ENCODE measurements around the gene COA8.

COA8 gene

DNA sequence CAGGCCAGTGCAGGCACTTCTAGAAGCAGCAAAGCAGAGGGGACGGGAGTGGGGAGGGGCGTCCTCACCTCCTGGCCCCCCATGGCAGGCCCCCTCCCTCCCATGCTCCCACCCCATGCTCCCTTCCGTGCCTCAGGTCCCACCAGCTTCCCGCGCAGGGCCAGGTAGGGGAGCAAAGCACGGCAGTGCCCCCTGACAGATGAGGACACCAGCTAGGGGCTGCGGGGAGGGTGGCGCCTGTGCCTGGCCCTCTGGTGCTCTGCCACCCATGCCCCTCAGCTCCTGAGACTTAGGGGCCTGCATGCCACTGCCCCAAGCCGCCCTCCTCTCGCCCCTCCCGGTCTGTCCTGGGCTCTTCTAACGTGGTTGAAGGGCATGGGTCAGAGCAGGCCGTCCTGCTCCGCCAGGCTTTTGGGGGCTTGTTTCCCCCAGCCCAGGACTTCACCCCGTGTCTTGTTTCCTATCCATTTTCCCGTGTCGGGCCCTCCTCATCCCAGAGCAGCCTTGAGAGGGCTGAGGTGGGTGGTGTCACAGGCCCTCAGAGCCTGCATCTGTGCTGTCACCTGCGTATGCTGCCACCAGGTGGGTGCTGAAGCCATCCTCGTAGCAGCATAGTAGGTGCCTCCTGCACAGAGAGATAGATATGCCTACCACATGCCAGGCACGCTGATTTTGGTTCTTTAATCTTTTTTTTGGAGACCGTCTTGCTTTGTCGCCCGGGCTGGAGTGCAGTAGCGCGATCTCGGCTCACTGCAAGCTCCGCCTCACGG lies 23.5 kb upstream of the COA8 start:
- DNase-seq (no peak), ATAC-seq (no peak)
- Mint-ChIP-seq H3K9me3 (no peaks in the 10 kb centered on the region), H3K27me3 (peaks cover 2% of the 10 kb centered on the region), H3K4me3 (no peak overlapping the region), H3K36me3 (ENCODE audit: low read depth) (no peaks in the 10 kb centered on the region), H3K27ac (no peak overlapping the region), H3K4me1 (no peaks in the 10 kb centered on the region)

DNA sequence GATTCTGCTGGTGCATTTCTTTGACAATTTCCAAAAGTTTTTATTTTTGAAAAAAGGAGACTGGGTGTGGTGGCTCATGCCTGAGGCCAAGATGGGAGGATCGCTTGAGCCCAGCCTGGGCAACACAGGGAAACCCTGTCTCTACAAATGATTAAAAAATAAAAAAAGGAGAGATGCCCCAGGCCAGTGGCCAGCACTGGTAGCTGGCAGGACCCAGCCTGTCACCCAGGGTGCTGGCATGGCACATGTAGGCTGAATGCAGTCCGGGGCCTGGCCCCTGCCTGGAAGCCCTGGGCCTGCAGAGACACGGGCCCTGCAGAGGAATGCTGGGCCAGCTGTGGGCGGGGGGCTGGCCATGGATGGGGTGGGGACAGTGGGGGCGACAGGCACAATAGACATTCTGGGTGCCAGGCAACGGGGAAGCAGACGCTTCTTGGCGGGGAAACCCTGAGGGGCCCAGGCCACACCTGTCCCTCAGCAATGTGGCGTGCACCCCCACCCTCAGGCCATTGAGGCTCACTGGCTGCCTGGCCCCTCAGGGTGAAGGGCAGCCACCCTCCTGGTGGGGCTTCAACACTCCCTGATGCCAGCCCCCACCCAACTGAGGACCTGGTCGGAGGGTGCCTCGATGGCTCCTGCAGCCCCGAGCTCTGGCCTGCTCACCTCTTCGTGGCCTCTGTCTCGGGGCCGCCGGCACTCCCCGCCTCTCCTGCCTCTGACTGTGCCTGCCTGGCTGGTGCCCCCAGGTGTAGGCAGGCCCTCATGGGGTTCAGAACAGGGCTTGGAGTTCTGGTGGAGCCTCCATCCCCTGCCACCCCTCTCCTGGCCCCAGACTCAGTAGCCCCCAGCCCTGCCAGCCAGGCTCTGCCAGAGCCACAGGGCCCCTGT lies 21.7 kb upstream of the COA8 start:
- Mint-ChIP-seq H3K9me3 (no peaks in the 10 kb centered on the region), H3K4me1 (no peaks in the 10 kb centered on the region), H3K27me3 (peaks cover 2% of the 10 kb centered on the region), H3K27ac (no peak overlapping the region), H3K4me3 (no peak overlapping the region), H3K36me3 (ENCODE audit: low read depth) (no peaks in the 10 kb centered on the region)
- no peak for ATAC-seq
- no peak for DNase-seq

DNA sequence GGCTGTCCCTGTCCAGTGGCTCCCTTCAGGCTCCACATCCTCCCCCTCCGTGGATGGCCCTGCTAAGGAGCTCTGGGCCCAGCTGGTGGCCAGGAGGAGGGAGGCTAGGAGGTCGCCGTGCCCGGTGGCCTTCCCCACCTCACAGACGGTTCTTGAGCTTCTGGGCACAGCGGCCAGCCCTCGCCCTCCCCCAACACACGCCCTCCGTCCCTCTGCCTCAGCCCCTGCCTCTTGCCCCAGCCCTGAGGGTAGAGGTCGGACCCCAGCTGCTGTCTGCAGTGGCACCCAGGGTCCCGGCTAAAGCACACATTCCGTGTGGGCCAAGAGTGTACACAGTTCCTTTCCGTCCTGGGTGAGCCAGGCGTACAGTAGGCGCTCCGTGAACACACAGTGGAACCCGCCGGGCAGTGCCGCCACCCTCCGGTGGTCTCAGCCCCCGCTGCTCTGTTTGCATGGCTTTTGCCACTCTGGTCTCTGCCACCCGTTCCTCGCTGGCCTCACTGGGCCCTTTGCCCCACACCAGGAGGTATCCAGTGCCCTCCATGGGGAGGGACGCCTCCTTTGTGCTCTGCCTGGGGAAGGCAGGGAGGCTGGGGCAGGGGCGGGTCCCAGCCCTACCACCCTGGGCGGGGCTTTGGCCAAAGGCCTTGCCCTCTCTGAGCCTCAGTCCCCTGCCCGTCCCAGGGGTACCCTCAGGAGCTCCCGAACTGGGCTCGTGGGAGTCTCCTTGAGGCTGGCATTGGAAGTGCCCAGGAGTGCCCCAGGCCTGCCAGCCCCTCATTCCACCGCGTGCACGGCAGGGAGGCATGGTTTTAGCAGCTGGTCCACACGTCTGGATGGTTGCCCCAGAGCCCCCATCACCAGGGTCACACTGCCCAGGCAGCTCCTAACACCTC lies 20.8 kb upstream of the COA8 start:
- H3K4me1 Mint-ChIP-seq, result no peaks in the 10 kb centered on the region
- DNase-seq, result no peak
- H3K27me3 Mint-ChIP-seq, result peaks cover 2% of the 10 kb centered on the region
- H3K27ac Mint-ChIP-seq, result no peak overlapping the region
- no peak for ATAC-seq
- H3K36me3 Mint-ChIP-seq (ENCODE audit: low read depth), result no peaks in the 10 kb centered on the region
- H3K9me3 Mint-ChIP-seq, result no peaks in the 10 kb centered on the region
- H3K4me3 Mint-ChIP-seq, result no peak overlapping the region

DNA sequence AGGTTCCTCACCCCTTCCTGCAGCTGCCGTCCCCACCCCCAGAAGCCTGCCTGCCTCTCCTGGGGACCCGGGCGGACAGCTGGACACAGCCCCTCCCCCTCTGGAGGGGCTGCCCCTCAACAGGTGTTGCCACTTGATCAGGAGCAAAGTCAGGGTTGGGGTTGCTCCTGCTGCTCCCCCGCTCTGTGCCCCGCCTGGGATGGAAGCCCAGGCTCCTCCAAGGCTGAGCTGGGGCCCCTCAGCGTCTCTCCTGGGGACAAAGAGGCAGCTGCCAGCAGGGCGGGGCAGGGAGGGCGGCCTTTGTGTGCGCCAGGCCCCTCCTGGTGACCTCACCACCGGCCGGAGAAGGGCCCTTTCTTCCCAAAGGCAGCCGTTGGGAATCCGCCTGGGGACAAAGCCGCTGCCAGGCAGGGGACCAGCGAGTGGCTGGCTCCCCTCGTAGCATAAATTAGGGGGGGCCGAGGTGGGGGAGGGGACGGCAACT lies 20.1 kb upstream of the COA8 start:
- H3K36me3 Mint-ChIP-seq (ENCODE audit: low read depth), result no peaks in the 10 kb centered on the region
- no peaks in the 10 kb centered on the region for H3K4me1 Mint-ChIP-seq
- no peak for ATAC-seq
- no peaks in the 10 kb centered on the region for H3K9me3 Mint-ChIP-seq
- no peak for DNase-seq
- peaks cover 2% of the 10 kb centered on the region for H3K27me3 Mint-ChIP-seq
- H3K4me3 Mint-ChIP-seq, result no peak overlapping the region
- H3K27ac Mint-ChIP-seq, result no peak overlapping the region

DNA sequence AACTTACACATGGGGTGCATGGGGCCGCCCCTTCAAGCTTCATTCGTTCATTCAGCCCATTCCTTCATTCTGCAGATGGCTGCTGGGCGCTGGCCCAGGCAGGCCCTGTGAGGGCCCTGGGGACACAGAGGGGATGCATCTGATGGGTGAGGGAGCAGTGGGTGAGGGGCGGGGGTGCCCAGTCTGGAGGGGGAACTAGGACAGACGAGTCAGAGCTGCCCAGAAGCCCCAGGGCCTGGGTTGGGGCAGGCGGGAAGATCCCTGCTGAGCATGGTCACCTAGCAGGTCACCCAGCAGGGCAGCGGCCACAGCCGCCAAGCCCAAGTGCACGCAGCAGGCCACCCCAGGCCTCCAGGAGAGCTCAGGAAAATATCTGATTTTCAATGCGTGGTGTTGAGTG lies 19.6 kb upstream of the COA8 start:
- no peaks in the 10 kb centered on the region for H3K36me3 Mint-ChIP-seq (ENCODE audit: low read depth)
- no peaks in the 10 kb centered on the region for H3K9me3 Mint-ChIP-seq
- peaks cover 2% of the 10 kb centered on the region for H3K27me3 Mint-ChIP-seq
- no peak for DNase-seq
- H3K27ac Mint-ChIP-seq, result no peak overlapping the region
- no peaks in the 10 kb centered on the region for H3K4me1 Mint-ChIP-seq
- no peak for ATAC-seq
- H3K4me3 Mint-ChIP-seq, result no peak overlapping the region

DNA sequence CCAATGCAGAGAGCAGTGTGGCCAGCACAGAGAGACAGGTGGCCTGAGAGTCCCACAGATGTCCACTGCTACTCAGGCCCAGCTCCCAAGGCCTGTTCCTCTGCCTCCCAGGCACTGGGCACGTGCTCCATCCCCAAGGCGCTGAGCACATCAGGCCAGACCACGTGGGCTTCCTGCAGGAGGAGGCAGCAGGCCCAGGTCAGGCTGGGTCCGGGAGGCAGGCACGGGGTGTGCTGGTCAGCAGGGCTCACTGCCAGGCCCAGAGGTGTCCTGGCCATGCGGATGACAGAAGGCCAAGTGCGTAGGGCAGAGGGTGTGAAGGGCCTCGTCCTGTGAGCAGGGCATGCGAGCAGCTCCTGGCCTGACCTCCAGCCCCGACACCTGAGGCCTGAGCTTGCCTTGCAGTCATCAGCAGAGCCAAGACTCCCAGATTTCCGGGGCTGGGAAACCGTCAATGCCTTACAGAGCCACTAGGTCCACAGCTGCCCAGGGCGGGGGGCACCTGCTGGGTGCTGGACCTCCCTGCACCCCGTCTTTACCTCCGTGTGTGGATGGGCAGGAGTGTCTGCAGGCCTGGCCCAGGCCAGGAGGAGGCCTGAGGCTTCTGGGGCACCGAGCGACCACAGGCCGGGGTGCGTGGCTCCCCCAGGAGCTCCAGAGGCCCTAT lies 18.9 kb upstream of the COA8 start:
- peaks cover 2% of the 10 kb centered on the region for H3K27me3 Mint-ChIP-seq
- no peaks in the 10 kb centered on the region for H3K4me1 Mint-ChIP-seq
- ATAC-seq (no peak), DNase-seq (no peak)
- no peaks in the 10 kb centered on the region for H3K36me3 Mint-ChIP-seq (ENCODE audit: low read depth)
- H3K9me3 Mint-ChIP-seq, result no peaks in the 10 kb centered on the region
- no peak overlapping the region for H3K4me3 Mint-ChIP-seq
- no peak overlapping the region for H3K27ac Mint-ChIP-seq

DNA sequence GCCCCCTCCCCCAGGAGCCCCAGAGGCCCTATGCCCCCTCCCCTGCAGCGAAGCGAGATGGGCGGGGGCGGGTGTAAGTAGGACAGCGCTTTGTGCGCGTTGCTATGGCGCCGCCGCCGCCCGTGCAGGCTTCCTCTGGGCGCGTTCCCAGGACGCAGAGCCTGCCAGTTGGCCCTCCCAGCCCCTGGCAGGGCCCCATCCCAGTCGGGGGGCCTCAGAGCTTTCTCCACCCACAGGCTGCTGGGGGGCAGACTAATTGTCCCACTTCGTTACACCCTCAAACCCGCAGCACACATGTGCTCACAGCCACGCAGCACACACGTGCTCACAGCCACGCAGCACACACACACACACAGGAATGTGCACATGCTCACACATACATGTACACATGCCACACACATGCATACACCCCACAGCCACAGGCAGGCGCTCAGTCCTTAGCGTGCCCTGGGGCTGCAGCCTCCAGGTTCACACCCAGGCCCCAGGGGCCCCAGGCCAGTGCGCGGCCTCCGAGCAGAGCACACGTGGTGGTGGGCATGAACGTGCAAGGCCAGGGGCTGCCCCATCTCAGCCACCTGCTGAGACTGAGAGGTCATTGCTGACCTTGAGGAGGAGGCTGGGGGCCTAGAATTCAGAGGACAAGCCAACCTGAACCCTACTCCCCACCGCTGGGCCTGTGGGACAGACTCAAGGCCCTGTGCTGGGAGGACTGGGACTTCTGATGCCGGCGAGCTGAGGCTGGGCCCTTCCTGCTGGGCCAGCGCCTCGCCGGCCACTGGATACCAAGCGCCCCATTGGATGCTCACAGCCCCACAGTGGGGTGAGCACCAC lies 18.2 kb upstream of the COA8 start:
- H3K27me3 Mint-ChIP-seq, result no peaks in the 10 kb centered on the region
- H3K9me3 Mint-ChIP-seq, result no peaks in the 10 kb centered on the region
- no peak for DNase-seq
- no peaks in the 10 kb centered on the region for H3K36me3 Mint-ChIP-seq (ENCODE audit: low read depth)
- H3K4me1 Mint-ChIP-seq, result no peaks in the 10 kb centered on the region
- H3K4me3 Mint-ChIP-seq, result no peak overlapping the region
- H3K27ac Mint-ChIP-seq, result no peak overlapping the region
- ATAC-seq, result no peak

DNA sequence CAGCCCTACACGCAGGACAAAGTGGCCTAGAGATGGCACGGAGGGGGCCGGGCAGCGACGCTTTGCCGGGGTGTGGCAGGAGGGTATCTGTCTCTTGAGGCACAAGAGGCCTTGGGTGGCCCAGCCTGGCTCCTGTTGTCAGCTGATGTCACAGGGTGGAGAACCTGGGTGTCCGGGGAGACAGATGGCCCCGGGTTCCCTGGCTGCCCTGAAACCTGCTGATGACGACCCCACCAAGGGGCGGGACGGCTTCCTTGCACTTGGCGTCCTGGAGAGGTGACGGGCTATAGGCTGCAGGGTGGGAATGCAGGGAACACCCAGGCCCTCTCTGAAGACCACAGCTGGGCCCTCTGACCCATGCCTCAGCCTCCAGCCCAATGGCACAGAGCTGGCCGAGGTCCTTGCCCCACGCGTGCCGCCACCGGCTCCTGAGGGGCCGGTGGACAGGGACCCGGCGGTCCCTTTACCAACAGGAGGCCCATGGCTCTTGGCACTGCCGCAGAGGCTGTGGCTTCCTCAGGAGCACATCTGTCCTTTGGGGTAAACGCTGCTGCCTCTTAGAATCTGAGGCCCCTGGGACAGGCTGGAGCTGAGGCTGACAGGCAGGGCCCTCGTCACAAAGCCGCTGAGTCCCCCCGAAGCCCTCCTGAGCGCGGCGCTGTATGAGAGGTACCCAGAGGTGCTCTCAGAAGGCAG lies 17.4 kb upstream of the COA8 start:
- Mint-ChIP-seq H3K27ac (no peak overlapping the region), H3K36me3 (ENCODE audit: low read depth) (no peaks in the 10 kb centered on the region), H3K27me3 (no peaks in the 10 kb centered on the region), H3K4me1 (no peaks in the 10 kb centered on the region), H3K9me3 (no peaks in the 10 kb centered on the region), H3K4me3 (no peak overlapping the region)
- DNase-seq (no peak), ATAC-seq (no peak)

DNA sequence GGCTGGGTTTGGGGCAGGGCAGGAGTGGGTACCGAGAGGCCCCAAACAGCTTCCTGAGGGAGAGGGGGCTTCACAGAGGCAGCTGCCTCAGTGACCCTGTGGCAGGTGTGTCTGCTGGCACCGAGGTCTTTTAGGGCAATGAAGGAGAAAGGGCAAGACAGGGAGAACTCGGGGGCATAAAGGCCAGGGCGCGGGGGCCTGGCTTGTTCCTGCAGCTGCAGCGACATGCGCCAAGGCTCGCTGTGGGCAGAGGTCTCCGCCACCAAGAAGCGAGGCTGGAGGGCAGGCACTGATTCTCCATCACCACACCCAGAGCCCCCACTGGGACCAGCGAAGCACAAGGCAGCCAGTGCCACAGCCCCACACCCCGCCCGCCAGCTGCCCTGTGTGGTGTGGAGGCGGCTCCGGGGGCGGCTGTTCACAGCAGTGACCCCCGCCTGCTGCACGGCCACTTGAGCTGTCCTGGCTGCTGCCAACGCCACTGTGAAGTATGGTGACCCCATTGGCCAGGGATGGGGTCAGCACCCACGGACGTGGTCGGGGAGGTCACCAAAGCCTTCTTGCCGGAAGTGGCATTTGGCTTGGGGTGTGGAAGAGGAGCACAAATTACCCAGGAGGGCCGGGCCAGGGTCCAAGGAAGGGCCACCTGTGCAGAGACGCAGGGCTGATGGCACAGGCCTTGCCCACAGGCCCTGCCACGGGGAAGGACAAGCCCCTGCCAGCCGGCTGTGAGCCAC lies 16.7 kb upstream of the COA8 start:
- DNase-seq (no peak), ATAC-seq (no peak)
- Mint-ChIP-seq H3K4me1 (no peaks in the 10 kb centered on the region), H3K4me3 (no peak overlapping the region), H3K27me3 (no peaks in the 10 kb centered on the region), H3K9me3 (no peaks in the 10 kb centered on the region), H3K27ac (no peak overlapping the region), H3K36me3 (ENCODE audit: low read depth) (no peaks in the 10 kb centered on the region)

DNA sequence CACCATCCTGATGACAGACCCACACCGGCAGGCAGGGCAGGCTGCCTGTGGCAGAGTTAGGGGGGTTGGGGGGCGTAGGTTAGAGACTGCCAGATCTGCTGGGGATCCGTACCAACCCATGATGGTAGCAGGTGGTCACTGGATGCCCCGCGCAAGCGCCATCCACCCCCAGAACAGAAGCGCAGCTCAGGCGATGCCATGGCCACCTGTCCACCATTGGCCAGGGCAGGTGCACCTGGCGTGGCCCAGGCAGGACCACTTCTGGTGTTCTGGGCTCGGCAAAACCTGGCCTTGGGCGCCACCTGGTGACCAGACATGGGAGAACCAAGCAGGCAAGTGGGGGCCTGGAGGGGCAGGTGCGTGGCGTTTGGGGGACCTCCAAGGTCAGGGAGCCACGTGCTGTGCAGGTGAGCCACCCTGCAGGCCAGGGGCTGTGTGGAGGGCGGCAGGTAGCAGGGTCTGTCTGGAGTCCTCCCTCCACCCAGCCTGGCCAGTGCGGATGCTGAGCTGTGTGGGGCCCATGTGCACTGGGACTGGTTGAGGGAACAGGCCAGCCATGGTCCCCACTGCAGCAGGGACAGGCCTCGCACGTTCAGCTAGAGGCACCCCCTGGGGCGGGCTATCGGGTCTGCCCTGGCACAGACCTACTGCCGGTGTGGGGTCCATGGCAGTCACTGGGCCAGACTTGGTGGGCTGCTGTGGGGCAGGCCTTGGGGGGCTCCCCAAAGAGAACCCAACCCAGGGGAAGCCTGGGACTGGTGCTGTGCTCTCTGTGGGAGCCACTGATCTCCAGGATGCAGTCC lies 15.9 kb upstream of the COA8 start:
- no peaks in the 10 kb centered on the region for H3K27me3 Mint-ChIP-seq
- ATAC-seq, result peak; percentile 60
- H3K9me3 Mint-ChIP-seq, result no peaks in the 10 kb centered on the region
- H3K4me3 Mint-ChIP-seq, result no peak overlapping the region
- no peak overlapping the region for H3K27ac Mint-ChIP-seq
- peak; percentile 81 for DNase-seq
- no peaks in the 10 kb centered on the region for H3K36me3 Mint-ChIP-seq (ENCODE audit: low read depth)
- no peaks in the 10 kb centered on the region for H3K4me1 Mint-ChIP-seq

DNA sequence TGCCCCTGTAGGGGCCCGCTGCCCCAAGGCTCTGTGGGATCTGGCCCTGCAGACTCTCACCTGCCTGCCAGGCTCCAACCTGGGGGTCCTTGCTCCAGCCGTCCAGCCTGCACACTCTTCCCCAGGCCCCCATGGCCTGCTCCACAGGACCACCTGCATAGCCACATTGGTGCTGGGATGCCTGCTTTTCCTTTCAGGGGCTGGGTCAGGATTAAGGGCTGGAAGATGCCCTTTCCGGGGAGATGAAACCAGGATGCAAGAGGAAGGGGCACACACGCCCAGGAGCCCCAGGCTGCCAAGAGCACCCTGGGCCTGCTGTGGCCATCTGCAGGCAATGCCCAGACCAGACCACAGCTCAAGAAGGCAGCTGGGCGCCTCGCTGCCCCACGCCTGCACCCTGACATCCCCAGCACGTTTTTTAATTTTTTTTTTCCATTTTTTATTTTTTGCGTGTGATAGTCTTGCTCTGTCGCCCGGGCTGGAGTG lies 15.3 kb upstream of the COA8 start:
- DNase-seq (no peak), ATAC-seq (no peak)
- Mint-ChIP-seq H3K27me3 (no peaks in the 10 kb centered on the region), H3K4me1 (no peaks in the 10 kb centered on the region), H3K27ac (no peak overlapping the region), H3K36me3 (ENCODE audit: low read depth) (no peaks in the 10 kb centered on the region), H3K9me3 (no peaks in the 10 kb centered on the region), H3K4me3 (no peak overlapping the region)
